HL-60 (cell line): Measurements from ENCODE around the gene PPARGC1A.

ENCODE experiments used
- DNase-seq, 2 experiments: peaks; one replicate each; pipeline ENCODE4 v3.0.0-alpha.2; 2010 to 2020; ENCODE audit warnings: low read depth in 1 of 2, low spot score in 1 of 2
- H3K27ac ChIP-seq: fragments of 250-450 bp; sonication (Bioruptor Pico); replicated peaks from 2 replicates; pipeline ENCODE4 v1.5.1; 2020; ENCODE audit warnings: mild to moderate bottlenecking, moderate library complexity
- H3K27me3 ChIP-seq: fragments of 250-450 bp; sonication (Bioruptor Pico); 2 replicates; pipeline ENCODE4 v1.5.1; 2021; ENCODE audit warnings: mild to moderate bottlenecking, moderate library complexity; ENCODE audit not compliant: insufficient read depth, poor library complexity, severe bottlenecking
- H3K4me3 ChIP-seq: replicated peaks from 2 replicates; pipeline ENCODE4 v1.5.1; 2011; ENCODE audit warnings: mild to moderate bottlenecking, control low read depth, low read length; ENCODE audit not compliant: insufficient read depth
- GABPA ChIP-seq: IDR thresholded peaks from 2 replicates; pipeline ENCODE4 v1.6.1; 2012; ENCODE audit warnings: low read depth
- POLR2AphosphoS5 ChIP-seq: IDR thresholded peaks from 2 replicates; pipeline ENCODE4 v1.6.1; 2012; ENCODE audit warnings: low read depth
- REST ChIP-seq: IDR thresholded peaks from 2 replicates; pipeline ENCODE4 v1.6.1; 2012; ENCODE audit warnings: low read depth; ENCODE audit not compliant: insufficient replicate concordance
- SPI1 ChIP-seq: IDR thresholded peaks from 2 replicates; pipeline ENCODE4 v1.6.1; 2012; ENCODE audit warnings: low read depth, mild to moderate bottlenecking, borderline replicate concordance
- long read RNA-seq: library from polyadenylated mRNA; unstranded; transcript quantifications from one replicate; pipeline ENCODE4 v2.0.0, GENCODE V29; 2020
- TF ChIP-seq, protein P1 (sequence below): IDR thresholded peaks from one replicate; pipeline ENCODE4 v1.5.1; 2011; ENCODE audit warnings: low read length, control low read depth, inconsistent platforms; ENCODE audit not compliant: insufficient read depth

Gene PPARGC1A
- long read RNA-seq: 0 reads

DNA sequence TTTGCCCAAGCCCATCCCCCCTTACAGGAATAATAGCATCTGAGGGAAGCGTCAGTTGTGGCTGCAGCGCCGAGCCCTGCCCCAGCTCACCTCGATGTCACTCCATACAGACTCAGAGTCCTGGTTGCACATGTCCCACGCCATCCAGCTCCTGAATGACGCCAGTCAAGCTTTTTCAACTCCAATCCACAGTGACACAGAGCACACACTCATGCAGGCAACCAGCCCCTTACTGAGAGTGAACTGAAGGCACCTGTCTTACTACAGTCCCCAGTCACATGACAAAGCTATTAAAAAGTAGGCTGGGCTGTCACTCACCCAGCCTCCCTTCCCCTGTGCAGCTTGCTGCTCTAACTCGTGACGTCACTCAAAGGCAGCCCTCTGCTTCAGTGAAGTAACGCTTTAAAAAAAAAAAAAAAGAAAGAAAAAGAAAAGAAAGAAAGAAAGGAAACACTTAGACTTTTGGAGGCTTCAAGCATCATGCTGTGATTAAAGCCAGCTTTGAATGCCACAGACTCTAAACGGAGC is at the start of gene PPARGC1A:
TSS of gene PPARGC1A (minus strand) at position 234 of the 528 bp plus-strand sequence. CDS start at position 144, 90 bp downstream.
- peaks cover 25% of the 10 kb centered on the region for H3K27me3 ChIP-seq
- no peak for DNase-seq
- H3K27ac ChIP-seq: no peak within 1 kb of the TSS
- TF ChIP-seq POLR2AphosphoS5 (no peak), SPI1 (no peak), GABPA (no peak), REST (no peak)
- TF ChIP-seq, protein P1, sequence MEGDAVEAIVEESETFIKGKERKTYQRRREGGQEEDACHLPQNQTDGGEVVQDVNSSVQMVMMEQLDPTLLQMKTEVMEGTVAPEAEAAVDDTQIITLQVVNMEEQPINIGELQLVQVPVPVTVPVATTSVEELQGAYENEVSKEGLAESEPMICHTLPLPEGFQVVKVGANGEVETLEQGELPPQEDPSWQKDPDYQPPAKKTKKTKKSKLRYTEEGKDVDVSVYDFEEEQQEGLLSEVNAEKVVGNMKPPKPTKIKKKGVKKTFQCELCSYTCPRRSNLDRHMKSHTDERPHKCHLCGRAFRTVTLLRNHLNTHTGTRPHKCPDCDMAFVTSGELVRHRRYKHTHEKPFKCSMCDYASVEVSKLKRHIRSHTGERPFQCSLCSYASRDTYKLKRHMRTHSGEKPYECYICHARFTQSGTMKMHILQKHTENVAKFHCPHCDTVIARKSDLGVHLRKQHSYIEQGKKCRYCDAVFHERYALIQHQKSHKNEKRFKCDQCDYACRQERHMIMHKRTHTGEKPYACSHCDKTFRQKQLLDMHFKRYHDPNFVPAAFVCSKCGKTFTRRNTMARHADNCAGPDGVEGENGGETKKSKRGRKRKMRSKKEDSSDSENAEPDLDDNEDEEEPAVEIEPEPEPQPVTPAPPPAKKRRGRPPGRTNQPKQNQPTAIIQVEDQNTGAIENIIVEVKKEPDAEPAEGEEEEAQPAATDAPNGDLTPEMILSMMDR: no peak
- H3K4me3 ChIP-seq: no peak within 1 kb of the TSS

GRCh38 chr4:23938796-23939195 is 48.9 kb upstream of the PPARGC1A start:
- no peaks in the 10 kb centered on the region for H3K27me3 ChIP-seq
- TF ChIP-seq GABPA: no peak
- TF ChIP-seq REST: no peak
- TF ChIP-seq, protein P1: no peak
- TF ChIP-seq SPI1: no peak
- no peak for TF ChIP-seq POLR2AphosphoS5
- H3K4me3 ChIP-seq: no peak overlapping the region

GRCh38 chr4:23937173-23937572 is 47.3 kb upstream of the PPARGC1A start:
- TF ChIP-seq, protein P1: no peak
- no peak for TF ChIP-seq POLR2AphosphoS5
- TF ChIP-seq GABPA: no peak
- TF ChIP-seq SPI1: no peak
- no peak for TF ChIP-seq REST
- H3K27me3 ChIP-seq: no peaks in the 10 kb centered on the region
- no peak for DNase-seq
- no peak overlapping the region for H3K4me3 ChIP-seq
- no peak overlapping the region for H3K27ac ChIP-seq

More at GRCh38 chr4:23938796-23939195, 48.9 kb upstream of the PPARGC1A start:
- no peak overlapping the region for H3K27ac ChIP-seq
- no peak for DNase-seq
